B cell (primary cell): ENCODE results near the gene TFCP2L1. TPM values are rescaled to one million over a fixed set of nuclear protein-coding genes. Genes with fewer than 3 reads are reported as not detected.
"Not testable (repeated sequence)": the region's sequence is repeated elsewhere in the genome, so short reads cannot be mapped to it uniquely, and the experiment has no call there.

ENCODE experiments used
- ATAC-seq: fragments of 200-7000 bp; cut with Tn5 transposase; one replicate; pipeline ENCODE4 v1.10.0; 2021; ENCODE audit warnings: low read depth, mild to moderate bottlenecking, moderate number of reproducible peaks, moderate library complexity
- CTCF ChIA-PET: fragments of 350-600 bp; sonication (Branson Sonifier 250); formaldehyde crosslinking; loops from one replicate; lab custom pipeline; 2021; ENCODE audit warnings: antibody characterized with exemption, inconsistent platforms; lab: Charles Lee
- POLR2A ChIA-PET: fragments of 350-600 bp; sonication (Branson Sonifier 250); formaldehyde crosslinking; loops from one replicate; lab custom pipeline; 2021; ENCODE audit warnings: antibody characterized with exemption; lab: Charles Lee
- DNase-seq: peaks from one replicate; pipeline ENCODE4 v3.0.0; 2013
- H2AFZ ChIP-seq: 2 replicates; pipeline ENCODE4 v1.6.1; 2012; ENCODE audit warnings: mild to moderate bottlenecking, low read depth, low read length; ENCODE audit not compliant: insufficient read depth, poor library complexity, severe bottlenecking
- H3K27ac ChIP-seq, 2 donors: 1 replicate in 1 of 2; 2 replicates in 1 of 2; pipeline ENCODE4 v1.5.1; 2012 to 2013; ENCODE audit warnings: low read length in 2 of 2, mild to moderate bottlenecking in 2 of 2, moderate library complexity in 1 of 2
- H3K27me3 ChIP-seq, 4 experiments: fragments of 200-600 bp in 1 of 4; sonication (generic) in 1 of 4; replicated peaks in 1 of 4; 1 replicate in 2 of 4; 2 replicates in 2 of 4; pipeline versions ENCODE4 v1.6.1 to v1.7.0; 2013 to 2016; ENCODE audit warnings: low read length in 3 of 4, mild to moderate bottlenecking in 2 of 4, mixed read lengths in 1 of 4, moderate library complexity in 1 of 4; ENCODE audit not compliant: insufficient read depth in 4 of 4, control insufficient read depth in 3 of 4; ENCODE audit errors: control extremely low read depth in 1 of 4
- H3K36me3 ChIP-seq, 2 experiments: replicated peaks in 1 of 2; 1 replicate in 1 of 2; 2 replicates in 1 of 2; pipeline versions ENCODE4 v1.6.1 to v1.7.1; 2013; ENCODE audit warnings: low read length in 1 of 2; ENCODE audit not compliant: insufficient read depth in 2 of 2, control insufficient read depth in 1 of 2; ENCODE audit errors: control extremely low read depth in 1 of 2, extremely low read depth in 1 of 2
- H3K4me1 ChIP-seq, 2 donors: fragments of 200-600 bp in 1 of 2; sonication (generic) in 1 of 2; 1 replicate in 1 of 2; 2 replicates in 1 of 2; pipeline versions ENCODE4 v1.5.1 to v1.6.1; 2013 to 2017; ENCODE audit warnings: low read length in 2 of 2; ENCODE audit not compliant: control insufficient read depth in 2 of 2, insufficient read depth in 2 of 2
- H3K4me2 ChIP-seq: replicated peaks from 2 replicates; pipeline ENCODE3; 2012; ENCODE audit warnings: mild to moderate bottlenecking, low read depth, low read length; ENCODE audit not compliant: poor library complexity, severe bottlenecking
- H3K4me3 ChIP-seq, 5 experiments: fragments of 200-600 bp in 1 of 5; sonication (generic) in 1 of 5; 1 replicate in 3 of 5; 2 replicates in 2 of 5; pipeline versions ENCODE4 v1.5.1 to v1.7.0; 2011 to 2016; ENCODE audit warnings: low read length in 4 of 5, mild to moderate bottlenecking in 4 of 5, low read depth in 2 of 5, control low read depth in 1 of 5, moderate library complexity in 1 of 5; ENCODE audit not compliant: insufficient read depth in 1 of 5; ENCODE audit errors: control extremely low read depth in 1 of 5, extremely low read depth in 1 of 5
- H3K79me2 ChIP-seq: fragments of 200-600 bp; sonication (generic); one replicate; pipeline ENCODE4 v1.6.0; 2016; ENCODE audit warnings: low read length; ENCODE audit not compliant: control insufficient read depth, insufficient read depth
- H3K9ac ChIP-seq: fragments of 200-600 bp; sonication (generic); 2 replicates; pipeline ENCODE4 v1.6.1; 2017; ENCODE audit warnings: mild to moderate bottlenecking, low read length, moderate library complexity
- H3K9me3 ChIP-seq, 3 donors: one replicate each; pipeline versions ENCODE4 v1.6.1 to v1.7.1; 2013; ENCODE audit warnings: low read length in 2 of 3; ENCODE audit not compliant: control insufficient read depth in 2 of 3, insufficient read depth in 1 of 3; ENCODE audit errors: control extremely low read depth in 1 of 3
- H4K20me1 ChIP-seq: 2 replicates; pipeline ENCODE4 v1.6.0; 2012; ENCODE audit warnings: mild to moderate bottlenecking, low read length; ENCODE audit not compliant: insufficient read depth, control insufficient read depth, poor library complexity, severe bottlenecking
- H3K27ac Mint-ChIP-seq: one replicate; pipeline ENCODE4 v1.8.0; 2021; ENCODE audit warnings: mixed read lengths
- H3K27me3 Mint-ChIP-seq: one replicate; pipeline ENCODE4 v1.8.0; 2021; ENCODE audit warnings: mixed read lengths
- H3K4me1 Mint-ChIP-seq: one replicate; pipeline ENCODE4 v1.8.0; 2021; ENCODE audit warnings: mixed read lengths
- H3K4me3 Mint-ChIP-seq: one replicate; pipeline ENCODE4 v1.8.0; 2021; ENCODE audit warnings: mixed read lengths
- H3K9me3 Mint-ChIP-seq: one replicate; pipeline ENCODE4 v1.8.0; 2022; ENCODE audit warnings: mixed read lengths; ENCODE audit not compliant: insufficient read depth
- CTCF ChIP-seq: fragments of 200-600 bp; IDR thresholded peaks from one replicate; pipeline ENCODE4 v1.8.0; 2022; ENCODE audit warnings: antibody characterized with exemption, mild to moderate bottlenecking
- EZH2 ChIP-seq: IDR thresholded peaks from 2 replicates; pipeline ENCODE4 v1.6.1; 2012; ENCODE audit warnings: borderline replicate concordance, low read depth, mild to moderate bottlenecking, moderate library complexity, low read length; ENCODE audit not compliant: insufficient read depth, poor library complexity, severe bottlenecking
- WGBS: methylation state at CpG from one replicate; pipeline ENCODE4 v1.1.5; 2013; ENCODE audit warnings: missing lambda C conversion rate; ENCODE audit not compliant: insufficient coverage; 5-methylcytosine and 5-hydroxymethylcytosine counted together
- intact Hi-C: fragments of 100-400 bp; cut with micrococcal nuclease; formaldehyde crosslinking; loops from one replicate; pipeline ENCODE4 v1.10.0; 2022
- polyA plus RNA-seq: library from polyadenylated mRNA; depleted of rRNA; stranded (reverse); fragments of >200 nt; gene quantifications from 2 replicates; pipeline ENCODE4 v1.2.3, GENCODE V29; 2012
- total RNA-seq, 2 donors: library from RNA; stranded (reverse); fragments of 120-200 nt in 1 of 2; gene quantifications; 1 replicate in 1 of 2; 2 replicates in 1 of 2; pipeline versions ENCODE4 v1.2.3 to v1.2.4, GENCODE V29; 2013 to 2022

The TFCP2L1 gene
- total and polyA plus RNA-seq, 2 donors (not counting 1 experiment from before 2014, with no cell fraction given) = 0.03 TPM; not detected in 1

- DNase-seq = no peak
- 85% methylated on average over 2 of the region's 2 CpGs for WGBS
- Histone ChIP-seq H2AFZ (no peak overlapping the region), H3K9ac (no peak overlapping the region), H3K4me3 (no peak overlapping the region), H3K4me1 (no peaks in the 10 kb centered on the region), H3K36me3 (no peaks in the 10 kb centered on the region), H3K9me3 (peaks cover 0 to 4% (median 0%) of the 10 kb centered on the region in 3 donors), H3K4me2 (no peak overlapping the region), H3K27me3 (peaks cover 0 to 11% (median 7%) of the 10 kb centered on the region in 4 experiments), H3K27ac (no peak overlapping the region), H3K79me2 (no peaks in the 10 kb centered on the region), H4K20me1 (no peaks in the 10 kb centered on the region)
- no peak for TF ChIP-seq CTCF
- TF ChIP-seq EZH2 = no peak
- ChIA-PET POLR2A (no interaction called here), CTCF (no interaction called here)
- no peak overlapping the region for H3K4me3 Mint-ChIP-seq
- H3K27ac Mint-ChIP-seq = no peak overlapping the region
- ATAC-seq = no peak
- no peaks in the 10 kb centered on the region for H3K9me3 Mint-ChIP-seq
- H3K27me3 Mint-ChIP-seq = peaks cover 52% of the 10 kb centered on the region
- H3K4me1 Mint-ChIP-seq = no peaks in the 10 kb centered on the region
- intact Hi-C loops = no loop called here
These were observed 18.7 kb upstream of the TFCP2L1 start for GRCh38 chr2:121303531-121304263.

GRCh38 chr2:121301190-121301589 lies 16.2 kb upstream of the TFCP2L1 start:
- DNase-seq, H3K27ac Mint-ChIP-seq, H3K79me2 ChIP-seq, H3K4me3 Mint-ChIP-seq, CTCF ChIA-PET, H3K9ac ChIP-seq, H3K4me3 ChIP-seq, H2AFZ ChIP-seq, H3K36me3 ChIP-seq, H3K27me3 ChIP-seq, H3K9me3 Mint-ChIP-seq, H3K4me1 Mint-ChIP-seq, H3K4me1 ChIP-seq, H4K20me1 ChIP-seq, H3K27ac ChIP-seq, H3K4me2 ChIP-seq, POLR2A ChIA-PET, H3K9me3 ChIP-seq, intact Hi-C loops, ATAC-seq: not testable (repeated sequence)
- peaks cover 36% of the 10 kb centered on the region for H3K27me3 Mint-ChIP-seq
